ENCODE results near the gene CLCN3. TPM values are rescaled to one million over a fixed set of nuclear protein-coding genes. Genes with fewer than 3 reads are reported as not detected.
"Not testable (repeated sequence)": the region's sequence is repeated elsewhere in the genome, so short reads cannot be mapped to it uniquely, and the experiment has no call there.

Gene CLCN3
- total and polyA plus RNA-seq, 12 donors = 11.9 to 106 (median 61.5) TPM

GRCh38 chr4:169723207-169723965 lies 103.0 kb downstream of the CLCN3 start:
- H3K36me3 ChIP-seq (replicated peaks in 1 of 2) = no peaks in the 10 kb centered on the region
- no peak overlapping the region for H3K27ac ChIP-seq
- intact Hi-C loops (cut with DNase I) = no loop called here
- no peaks in the 10 kb centered on the region for H3K27me3 ChIP-seq
- no peak overlapping the region for H3K4me3 ChIP-seq
- DNase-seq = no peak
- H3K9me3 ChIP-seq (replicated peaks in 1 of 3) = no peaks in the 10 kb centered on the region
- TF ChIP-seq CTCF (IDR thresholded peaks at IDR 0.05) (peak in 1 of 6 experiments; percentile 8), POLR2A (IDR thresholded peaks at IDR 0.05) (no peak)
- 88 to 91% (median 91%) methylated on average over 9 of the region's 9 CpGs for WGBS, 4 donors
- H3K4me1 ChIP-seq (replicated peaks in 1 of 2) = no peaks in the 10 kb centered on the region

DNA sequence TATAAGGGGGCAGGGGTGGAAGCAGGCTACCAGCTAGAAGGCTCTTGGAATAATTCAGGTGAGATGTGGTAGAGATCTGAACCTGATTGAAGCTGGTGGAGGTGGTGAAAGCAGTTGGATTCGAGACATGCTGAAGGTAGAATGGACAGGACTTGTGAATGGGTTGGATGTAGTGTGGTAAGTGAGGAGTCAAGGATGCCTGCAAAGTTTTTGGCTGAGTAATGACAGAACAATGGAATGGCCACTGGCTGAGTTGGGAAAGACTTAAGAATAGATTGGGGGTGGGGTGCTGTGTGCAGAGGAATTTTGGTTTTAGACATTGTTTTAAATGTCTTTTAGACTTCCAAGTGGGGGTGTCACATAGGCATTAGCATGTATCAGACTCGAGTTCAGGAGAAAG lies 103.9 kb downstream of the CLCN3 start:
- 88 to 98% (median 92%) methylated on average over 2 of the region's 2 CpGs for WGBS, 4 donors
- Histone ChIP-seq H3K9me3 (replicated peaks in 1 of 3) (no peaks in the 10 kb centered on the region), H3K4me3 (no peak overlapping the region), H3K27me3 (no peaks in the 10 kb centered on the region), H3K36me3 (replicated peaks in 1 of 2) (no peaks in the 10 kb centered on the region), H3K4me1 (replicated peaks in 1 of 2) (no peaks in the 10 kb centered on the region), H3K27ac (no peak overlapping the region)
- TF ChIP-seq POLR2A (IDR thresholded peaks at IDR 0.05) (no peak), CTCF (IDR thresholded peaks at IDR 0.05) (no peak)
- no peak for DNase-seq
- intact Hi-C loops (cut with DNase I) = no loop called here

- intact Hi-C loops (cut with DNase I) = no loop called here
- no peaks in the 10 kb centered on the region for H3K4me1 ChIP-seq (replicated peaks in 1 of 2)
- H3K27me3 ChIP-seq = no peaks in the 10 kb centered on the region
- H3K27ac ChIP-seq = no peak overlapping the region
- TF ChIP-seq CTCF (IDR thresholded peaks at IDR 0.05) = no peak
- H3K4me3 ChIP-seq = no peak overlapping the region
- no peaks in the 10 kb centered on the region for H3K9me3 ChIP-seq (replicated peaks in 1 of 3)
- DNase-seq = no peak
- H3K36me3 ChIP-seq (replicated peaks in 1 of 2) = peaks cover 0 to 9% of the 10 kb centered on the region in 2 donors
Observed at GRCh38 chr4:169727616-169728015, 107.2 kb downstream of the CLCN3 start.

GRCh38 chr4:169730564-169730963 lies 110.2 kb downstream of the CLCN3 start:
- no peak for DNase-seq
- Histone ChIP-seq H3K4me3 (no peak overlapping the region), H3K27ac (no peak overlapping the region), H3K9me3 (replicated peaks in 1 of 3) (no peaks in the 10 kb centered on the region), H3K4me1 (replicated peaks in 1 of 2) (no peaks in the 10 kb centered on the region), H3K27me3 (no peaks in the 10 kb centered on the region), H3K36me3 (replicated peaks in 1 of 2) (peaks cover 0 to 9% of the 10 kb centered on the region in 2 donors)
- 92 to 96% (median 95%) methylated on average over 2 to 5 of the region's 5 CpGs for WGBS, 4 donors
- intact Hi-C loops (cut with DNase I) = no loop called here
- TF ChIP-seq CTCF (IDR thresholded peaks at IDR 0.05) = no peak
- TF ChIP-seq POLR2A (IDR thresholded peaks at IDR 0.05) = no peak

GRCh38 chr4:169738604-169739003 lies 118.2 kb downstream of the CLCN3 start:
- intact Hi-C loops (cut with DNase I); H3K27ac ChIP-seq; H3K27me3 ChIP-seq; DNase-seq; H3K9me3 ChIP-seq (replicated peaks in 1 of 3); H3K4me3 ChIP-seq; H3K4me1 ChIP-seq (replicated peaks in 1 of 2): not testable (repeated sequence)
- peaks cover 0 to 15% of the 10 kb centered on the region in 2 donors for H3K36me3 ChIP-seq (replicated peaks in 1 of 2)
